Islet of Langerhans (tissue), 1 donor: Measurements from ENCODE around the gene NDE1.
A peak's percentile ranks its signal among the peaks of the same experiment; 100 is the strongest.
"Not testable (repeated sequence)": the region's sequence is repeated elsewhere in the genome, so short reads cannot be mapped to it uniquely, and the experiment has no call there.

Experiments used
- FAIRE-seq: peaks from one replicate; lab custom pipeline; 2011; peaks lifted over from hg19 to GRCh38; lab: Jason Lieb, UNC

The NDE1 gene

GRCh38 chr16:15621456-15621855 lies 28.6 kb upstream of the NDE1 start:
- FAIRE-seq: no peak

- FAIRE-seq: no peak
These were observed 28.2 kb upstream of the NDE1 start for GRCh38 chr16:15621889-15622288.

- FAIRE-seq: no peak
These were observed 18.2 kb upstream of the NDE1 start for GRCh38 chr16:15631730-15632409.

DNA sequence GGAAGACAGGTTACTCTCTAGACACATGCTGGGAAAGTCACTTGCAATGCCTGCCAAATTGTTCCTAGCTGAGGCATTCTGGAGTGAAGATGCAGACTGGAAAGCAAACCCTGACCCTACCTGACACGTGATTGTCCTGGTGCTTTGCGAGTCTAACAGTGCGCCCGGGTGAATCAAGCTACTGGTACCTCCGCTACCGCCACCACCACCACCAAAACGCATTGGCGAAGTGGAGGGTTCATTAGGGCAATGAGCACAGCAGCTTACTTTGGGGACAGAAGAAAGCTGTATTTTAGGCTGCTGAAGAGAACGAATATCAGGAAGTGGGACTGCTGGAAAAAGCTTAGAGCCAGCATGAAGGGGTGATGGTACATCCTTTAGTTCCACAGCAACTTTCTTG lies 14.1 kb upstream of the NDE1 start:
- FAIRE-seq: no peak

GRCh38 chr16:15636392-15636873 lies 13.6 kb upstream of the NDE1 start:
- FAIRE-seq: no peak

DNA sequence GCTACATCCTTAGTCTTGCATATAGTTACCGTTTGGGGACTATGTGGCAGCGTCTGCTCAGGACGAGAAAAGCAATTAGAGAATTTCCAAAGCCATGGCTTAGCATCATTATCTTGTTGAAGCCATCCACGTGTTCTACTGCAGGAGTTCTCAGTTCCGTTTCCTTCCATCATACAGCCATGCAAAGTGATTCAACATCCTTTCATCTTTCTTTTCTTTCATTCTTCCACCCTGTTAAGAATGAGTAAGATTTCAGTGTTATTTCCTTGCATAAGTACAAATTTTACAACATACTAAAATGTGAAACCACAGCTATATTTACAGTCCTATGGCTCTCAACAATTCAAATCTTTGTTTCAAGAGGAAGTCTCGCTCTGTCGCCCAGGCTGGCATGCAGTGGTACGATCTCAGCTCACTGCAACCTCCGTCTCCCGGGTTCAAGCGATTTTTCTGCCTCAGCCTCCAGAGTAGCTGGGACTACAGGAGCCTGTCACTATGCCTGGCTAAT lies 10.9 kb upstream of the NDE1 start:
- FAIRE-seq: no peak

- no peak for FAIRE-seq
These were observed 9.1 kb upstream of the NDE1 start for GRCh38 chr16:15640966-15641365.

DNA sequence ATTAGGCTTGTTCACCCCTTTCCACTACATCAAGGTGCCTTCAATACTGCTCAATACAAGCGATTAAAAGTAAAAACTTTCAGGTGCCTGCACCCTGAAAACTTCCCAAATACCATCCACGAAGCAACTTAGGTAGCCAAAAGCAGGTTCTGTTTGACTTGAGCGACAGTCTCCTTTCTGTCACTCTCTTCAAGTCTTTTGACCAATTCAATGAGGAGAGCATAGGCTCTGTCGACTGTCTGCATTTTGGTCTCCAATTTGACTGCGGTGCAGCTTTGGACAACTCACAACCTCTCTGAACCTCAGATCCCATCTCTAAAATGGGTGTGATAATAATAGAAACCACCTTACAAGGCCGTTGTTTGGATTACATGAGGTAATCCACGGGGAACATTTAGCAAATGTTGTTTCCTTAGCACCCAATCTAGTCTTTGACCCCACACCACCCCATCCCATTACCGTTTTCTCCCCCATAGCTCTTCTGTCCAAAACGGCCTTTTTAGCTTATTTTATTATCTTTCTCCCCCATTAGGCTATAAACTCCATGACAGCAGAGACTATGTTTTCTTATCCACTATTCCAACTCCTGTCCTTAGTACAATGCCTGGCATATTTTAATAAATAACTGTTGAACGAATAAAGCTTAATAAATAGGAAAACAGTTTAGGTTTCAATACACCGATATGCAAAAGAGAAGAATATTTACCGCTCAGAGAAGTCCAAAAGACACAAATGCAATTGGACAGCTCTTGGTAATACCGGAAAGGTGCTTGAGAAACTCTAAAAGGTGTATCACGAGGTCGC lies 8.1 kb upstream of the NDE1 start:
- no peak for FAIRE-seq

DNA sequence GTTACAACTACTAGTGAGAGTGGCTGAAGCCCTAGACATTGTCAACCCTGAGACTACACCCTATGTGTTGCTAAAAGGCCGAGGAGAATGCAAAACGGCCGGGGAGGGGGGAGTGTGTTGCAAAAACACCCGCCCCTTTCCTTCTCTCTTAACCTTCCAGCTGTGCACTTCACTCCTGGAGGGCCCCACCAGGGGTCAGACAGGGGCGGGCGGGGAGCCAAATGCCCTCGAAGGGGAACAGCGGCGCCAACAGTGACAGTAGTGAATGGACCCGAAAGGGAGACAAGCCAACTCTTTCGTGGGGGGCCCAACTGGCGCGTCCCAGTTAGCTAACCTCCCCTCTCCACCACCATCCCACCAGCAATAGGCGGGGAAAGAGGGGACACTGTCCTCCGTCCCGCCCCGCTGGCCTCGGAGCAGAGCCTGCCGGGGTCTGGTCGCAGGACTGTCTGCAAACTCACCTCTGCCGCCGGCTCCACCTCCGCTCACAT lies 7.4 kb upstream of the NDE1 start:
- FAIRE-seq: no peak

GRCh38 chr16:15643048-15643945 lies 6.7 kb upstream of the NDE1 start, which contains the start of gene MARF1:
TSS of gene MARF1 (minus strand) at chr16:15643154. CDS start at chr16:15639233, 3,921 bp downstream.
- FAIRE-seq: peak; percentile 17

GRCh38 chr16:15643946-15644250 lies 6.1 kb upstream of the NDE1 start:
- FAIRE-seq: no peak

DNA sequence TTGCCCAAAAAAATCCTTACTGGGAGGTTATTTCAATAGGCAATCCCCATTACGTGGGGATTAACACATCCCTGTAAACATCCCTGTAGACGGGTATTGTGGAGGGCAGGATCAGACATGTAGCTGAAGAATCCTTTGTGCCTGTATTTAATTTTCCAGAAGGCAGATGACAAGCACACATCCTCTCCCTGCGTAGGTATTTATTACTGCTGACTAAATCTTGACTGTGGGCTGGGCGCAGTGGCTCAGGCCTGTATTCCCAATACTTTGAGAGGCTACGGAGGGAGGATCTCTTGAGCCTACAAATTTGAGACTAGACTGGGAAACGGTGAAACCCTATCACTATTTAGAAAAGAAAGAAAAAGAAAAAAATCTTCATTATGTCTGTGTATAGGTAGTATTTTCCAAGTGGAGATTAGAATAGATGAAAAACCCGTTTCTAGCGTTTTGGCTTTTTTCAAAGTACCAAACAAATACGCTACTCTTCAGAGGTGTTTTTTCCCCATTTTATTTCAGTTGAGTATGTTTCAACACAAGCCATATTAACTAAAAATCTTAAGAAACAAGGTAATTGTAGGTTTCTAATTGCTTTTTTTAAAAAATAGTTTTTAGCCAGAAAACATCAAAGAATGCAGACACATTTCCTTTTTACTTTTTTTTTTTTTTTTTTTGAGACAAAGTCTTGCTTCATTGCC lies 5.6 kb upstream of the NDE1 start:
- no peak for FAIRE-seq

- not testable (repeated sequence) for FAIRE-seq
These were observed 5.0 kb upstream of the NDE1 start for GRCh38 chr16:15644962-15645465.

GRCh38 chr16:15646557-15647293 lies 3.3 kb upstream of the NDE1 start:
- FAIRE-seq: not testable (repeated sequence)

GRCh38 chr16:15647294-15648014 lies 2.6 kb upstream of the NDE1 start:
- no peak for FAIRE-seq

GRCh38 chr16:15648135-15648730 lies 1.8 kb upstream of the NDE1 start:
- no peak for FAIRE-seq

- FAIRE-seq: not testable (repeated sequence)
These were observed 734 bp upstream of the NDE1 start for GRCh38 chr16:15649311-15649710.

DNA sequence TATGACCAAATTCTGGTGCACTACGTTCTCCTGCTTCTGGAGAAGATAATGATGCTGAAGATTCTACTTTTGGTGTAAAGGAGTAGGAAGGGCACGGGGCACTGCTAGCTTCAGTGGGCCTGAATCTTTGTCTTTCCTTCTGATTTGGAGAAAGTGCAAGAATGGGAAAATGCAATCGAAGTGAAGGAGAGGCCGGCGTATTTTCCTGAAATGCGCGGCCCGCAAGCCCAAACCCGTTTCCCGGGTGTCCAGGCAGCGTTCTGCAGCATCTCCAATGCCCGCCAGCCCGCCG lies 372 bp upstream of the NDE1 start:
- FAIRE-seq: no peak

GRCh38 chr16:15650698-15651171 lies 690 bp downstream of the NDE1 start:
- no peak for FAIRE-seq
